GM18520 (cell line): ENCODE measurements around the gene ISM2.

Experiments used
- ATAC-seq: cut with Tn5 transposase; IDR thresholded peaks from one replicate; pipeline ENCODE4 v1.9.1; 2021; ENCODE audit not compliant: unreplicated experiment

The ISM2 gene

GRCh38 chr14:77508249-77508648 is 9.6 kb upstream of the ISM2 start:
- no peak for ATAC-seq

GRCh38 chr14:77507762-77508161 is 9.1 kb upstream of the ISM2 start:
- no peak for ATAC-seq

- ATAC-seq, result no peak
These were observed 6.4 kb upstream of the ISM2 start for GRCh38 chr14:77505031-77505430.

- ATAC-seq, result no peak
These were observed 4.5 kb upstream of the ISM2 start for GRCh38 chr14:77503138-77503537.

- ATAC-seq, result no peak
These were observed 3.6 kb upstream of the ISM2 start for GRCh38 chr14:77502109-77502782.

- no peak for ATAC-seq
These were observed 440 bp upstream of the ISM2 start for GRCh38 chr14:77498984-77499527.

GRCh38 chr14:77495334-77495733 is 3.3 kb downstream of the ISM2 start:
- ATAC-seq, result no peak

- ATAC-seq, result no peak
These were observed 7.6 kb downstream of the ISM2 start for GRCh38 chr14:77491056-77491455.

- ATAC-seq, result no peak
These were observed 8.1 kb downstream of the ISM2 start for GRCh38 chr14:77490347-77490986.

- no peak for ATAC-seq
These were observed 9.6 kb downstream of the ISM2 start for GRCh38 chr14:77489041-77489440.

GRCh38 chr14:77488558-77488957 is 10.1 kb downstream of the ISM2 start:
- no peak for ATAC-seq

GRCh38 chr14:77485901-77486678 is 12.5 kb downstream of the ISM2 start:
- no peak for ATAC-seq

GRCh38 chr14:77485256-77485655 is 13.4 kb downstream of the ISM2 start:
- ATAC-seq, result no peak

- ATAC-seq, result no peak
These were observed 16.2 kb downstream of the ISM2 start for GRCh38 chr14:77482422-77482821.

- ATAC-seq, result peak; percentile 89
These were observed 19.8 kb downstream of the ISM2 start for GRCh38 chr14:77478796-77479195.

- no peak for ATAC-seq
These were observed 20.6 kb downstream of the ISM2 start for GRCh38 chr14:77478029-77478428.

- no peak for ATAC-seq
These were observed 23.0 kb downstream of the ISM2 start for GRCh38 chr14:77475432-77476115.

- no peak for ATAC-seq
These were observed 24.0 kb downstream of the ISM2 start for GRCh38 chr14:77474479-77475177.

GRCh38 chr14:77473921-77474320 is 24.7 kb downstream of the ISM2 start:
- ATAC-seq, result no peak

- ATAC-seq, result no peak
These were observed 28.3 kb downstream of the ISM2 start for GRCh38 chr14:77470224-77470870.
